SU-DHL-6 (cell line): ENCODE measurements around the gene AADACL4.
"Not testable (repeated sequence)": the region's sequence is repeated elsewhere in the genome, so short reads cannot be mapped to it uniquely, and the experiment has no call there.

Experiments used
- EZH2phosphoT487 ChIP-seq: fragments of 200-600 bp; sonication (generic), shearing (Covaris generic); conservative IDR thresholded peaks from 2 replicates; pipeline ENCODE4 v1.6.1; 2018; ENCODE audit warnings: mild to moderate bottlenecking, antibody characterized with exemption, low read length, moderate library complexity, mixed read lengths
- TF ChIP-seq, protein P1 (sequence below): fragments of 200-600 bp; sonication (generic); IDR thresholded peaks from one replicate; pipeline ENCODE4 v1.5.1; 2017; ENCODE audit warnings: antibody characterized with exemption, mild to moderate bottlenecking, low read length, moderate library complexity; ENCODE audit not compliant: insufficient read depth, poor library complexity, severe bottlenecking

DNA sequence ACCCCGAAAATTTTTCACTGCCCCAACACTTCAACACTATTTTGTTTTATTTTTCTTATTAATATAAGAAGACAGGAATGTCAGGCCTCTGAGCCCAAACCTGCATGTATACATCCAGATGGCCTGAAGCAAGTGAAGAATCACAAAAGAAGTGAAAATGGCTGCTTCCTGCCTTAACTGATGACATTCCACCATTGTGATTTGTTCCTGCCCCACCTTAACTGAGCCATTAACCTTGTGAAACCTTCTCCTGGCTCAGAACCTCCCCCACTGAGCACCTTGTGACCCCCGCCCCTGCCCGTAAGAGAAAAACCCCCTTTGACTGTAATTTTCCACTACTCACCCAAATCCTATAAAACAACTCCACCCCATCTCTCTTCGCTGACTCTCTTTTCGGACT, 69.8 kb downstream of the AADACL4 start:
- TF ChIP-seq, protein P1, sequence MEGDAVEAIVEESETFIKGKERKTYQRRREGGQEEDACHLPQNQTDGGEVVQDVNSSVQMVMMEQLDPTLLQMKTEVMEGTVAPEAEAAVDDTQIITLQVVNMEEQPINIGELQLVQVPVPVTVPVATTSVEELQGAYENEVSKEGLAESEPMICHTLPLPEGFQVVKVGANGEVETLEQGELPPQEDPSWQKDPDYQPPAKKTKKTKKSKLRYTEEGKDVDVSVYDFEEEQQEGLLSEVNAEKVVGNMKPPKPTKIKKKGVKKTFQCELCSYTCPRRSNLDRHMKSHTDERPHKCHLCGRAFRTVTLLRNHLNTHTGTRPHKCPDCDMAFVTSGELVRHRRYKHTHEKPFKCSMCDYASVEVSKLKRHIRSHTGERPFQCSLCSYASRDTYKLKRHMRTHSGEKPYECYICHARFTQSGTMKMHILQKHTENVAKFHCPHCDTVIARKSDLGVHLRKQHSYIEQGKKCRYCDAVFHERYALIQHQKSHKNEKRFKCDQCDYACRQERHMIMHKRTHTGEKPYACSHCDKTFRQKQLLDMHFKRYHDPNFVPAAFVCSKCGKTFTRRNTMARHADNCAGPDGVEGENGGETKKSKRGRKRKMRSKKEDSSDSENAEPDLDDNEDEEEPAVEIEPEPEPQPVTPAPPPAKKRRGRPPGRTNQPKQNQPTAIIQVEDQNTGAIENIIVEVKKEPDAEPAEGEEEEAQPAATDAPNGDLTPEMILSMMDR: not testable (repeated sequence)
- TF ChIP-seq EZH2phosphoT487: not testable (repeated sequence)
